ENCODE data around the gene TGFBI.

TGFBI gene

DNA sequence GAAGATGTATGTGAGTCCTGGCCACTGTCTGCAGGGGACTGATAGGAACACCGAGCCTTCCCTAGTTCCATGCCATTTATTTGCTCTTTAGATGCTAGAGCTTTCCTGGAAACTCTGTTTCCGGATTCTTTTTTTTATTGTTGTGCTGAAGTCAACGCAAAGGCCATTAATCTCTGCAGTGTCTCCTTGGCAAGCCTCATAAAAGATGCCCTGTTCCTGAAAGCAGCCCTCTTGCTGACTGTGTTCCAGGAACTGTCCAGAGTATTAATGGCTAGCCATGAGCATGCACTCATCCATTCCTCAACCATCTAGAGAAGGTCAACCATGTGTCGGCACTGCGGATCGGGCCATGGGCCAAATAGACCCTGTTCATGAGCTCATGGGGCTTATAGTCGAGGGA lies 61.0 kb downstream of the TGFBI start:
- Histone ChIP-seq H3K27ac (no peak overlapping the region), H3K4me1 (ENCODE audit: control insufficient read depth in 1 of 2, insufficient read depth in 1 of 2, low read depth in 1 of 2, low read length in 1 of 2) (no peaks in the 10 kb centered on the region), H3K36me3 (no peaks in the 10 kb centered on the region), H3K27me3 (peaks cover 33% of the 10 kb centered on the region), H3K4me3 (ENCODE audit: low read depth in 1 of 2, low read length in 1 of 2) (peak overlapping the region in 1 of 2 experiments; percentile 2), H3K9me3 (no peaks in the 10 kb centered on the region)
- no peak for TF ChIP-seq CTCF (IDR thresholded peaks at IDR 0.05)

DNA sequence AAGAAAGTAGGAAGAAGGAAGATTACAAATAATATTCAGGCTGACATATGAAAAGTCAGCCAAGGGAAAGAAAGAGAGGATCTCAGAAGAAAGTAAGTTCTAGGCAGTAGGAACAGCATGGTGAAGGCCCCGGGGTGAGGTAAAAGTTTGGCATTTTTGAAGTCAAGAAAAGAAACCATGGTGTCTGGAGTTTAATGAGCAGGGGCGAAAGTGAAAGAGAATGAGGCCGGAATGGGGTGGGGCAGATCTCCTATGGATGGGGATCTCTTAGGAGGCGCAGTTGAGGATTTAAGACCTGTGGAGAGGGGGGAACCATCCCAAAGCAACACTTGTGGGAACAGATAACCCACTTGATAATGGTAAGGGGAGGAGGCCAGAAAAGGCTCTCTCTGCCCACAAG lies 61.5 kb downstream of the TGFBI start:
- H3K27ac ChIP-seq: no peak overlapping the region
- no peaks in the 10 kb centered on the region for H3K9me3 ChIP-seq
- TF ChIP-seq CTCF (IDR thresholded peaks at IDR 0.05): no peak

GRCh38 chr5:136094189-136094912 lies 65.6 kb downstream of the TGFBI start:
- peaks cover 60% of the 10 kb centered on the region for H3K27me3 ChIP-seq
- H3K4me3 ChIP-seq (ENCODE audit: low read depth in 1 of 2, low read length in 1 of 2): no peak overlapping the region
- no peak overlapping the region for H3K27ac ChIP-seq
- TF ChIP-seq CTCF (IDR thresholded peaks at IDR 0.05): no peak
- no peaks in the 10 kb centered on the region for H3K4me1 ChIP-seq (ENCODE audit: control insufficient read depth in 1 of 2, insufficient read depth in 1 of 2, low read depth in 1 of 2, low read length in 1 of 2)
- no peaks in the 10 kb centered on the region for H3K36me3 ChIP-seq
- H3K9me3 ChIP-seq: no peaks in the 10 kb centered on the region

More for the DNA sequence above, 61.5 kb downstream of the TGFBI start:
- Histone ChIP-seq H3K27me3 (peaks cover 34% of the 10 kb centered on the region), H3K4me3 (ENCODE audit: low read depth in 1 of 2, low read length in 1 of 2) (no peak overlapping the region), H3K36me3 (no peaks in the 10 kb centered on the region), H3K4me1 (ENCODE audit: control insufficient read depth in 1 of 2, insufficient read depth in 1 of 2, low read depth in 1 of 2, low read length in 1 of 2) (no peaks in the 10 kb centered on the region)

DNA sequence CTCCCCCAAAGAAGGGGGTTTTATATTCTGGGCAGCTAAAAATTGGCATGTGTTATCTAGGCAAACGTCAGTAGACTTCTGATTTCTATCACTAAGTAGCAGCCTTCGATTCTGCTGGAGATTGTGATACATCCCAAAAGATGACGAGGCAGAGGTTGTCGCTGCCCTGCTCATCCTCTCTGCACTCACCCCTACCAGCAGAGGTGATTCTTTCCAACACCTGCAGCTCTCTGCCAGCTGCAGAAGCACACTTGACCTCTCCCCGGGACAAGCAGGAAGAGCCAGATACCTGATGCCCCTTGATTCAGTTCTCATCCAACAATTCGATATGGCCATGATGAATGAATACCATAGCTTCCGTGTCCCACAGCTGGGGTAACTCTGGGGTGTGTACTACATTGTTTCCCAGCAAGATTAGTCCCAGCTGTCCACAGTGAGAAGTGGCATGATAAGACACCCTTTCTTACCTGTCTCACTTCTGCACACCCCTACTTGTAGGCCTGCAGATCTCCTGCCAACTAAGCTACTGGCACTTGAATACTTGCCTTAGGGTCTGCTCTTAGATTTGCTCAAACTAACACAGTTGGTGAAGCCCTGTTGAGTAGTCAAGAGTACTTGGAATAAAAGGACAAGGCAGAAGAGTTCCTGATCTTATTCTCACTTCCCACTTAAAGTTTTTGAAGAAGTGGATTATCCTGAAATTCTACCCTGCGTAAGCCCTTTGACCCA lies 66.3 kb downstream of the TGFBI start:
- Histone ChIP-seq H3K4me1 (ENCODE audit: control insufficient read depth in 1 of 2, insufficient read depth in 1 of 2, low read depth in 1 of 2, low read length in 1 of 2) (no peaks in the 10 kb centered on the region), H3K4me3 (ENCODE audit: low read depth in 1 of 2, low read length in 1 of 2) (no peak overlapping the region), H3K27me3 (peaks cover 64% of the 10 kb centered on the region), H3K27ac (no peak overlapping the region), H3K9me3 (no peaks in the 10 kb centered on the region), H3K36me3 (no peaks in the 10 kb centered on the region)
- no peak for TF ChIP-seq CTCF (IDR thresholded peaks at IDR 0.05)

DNA sequence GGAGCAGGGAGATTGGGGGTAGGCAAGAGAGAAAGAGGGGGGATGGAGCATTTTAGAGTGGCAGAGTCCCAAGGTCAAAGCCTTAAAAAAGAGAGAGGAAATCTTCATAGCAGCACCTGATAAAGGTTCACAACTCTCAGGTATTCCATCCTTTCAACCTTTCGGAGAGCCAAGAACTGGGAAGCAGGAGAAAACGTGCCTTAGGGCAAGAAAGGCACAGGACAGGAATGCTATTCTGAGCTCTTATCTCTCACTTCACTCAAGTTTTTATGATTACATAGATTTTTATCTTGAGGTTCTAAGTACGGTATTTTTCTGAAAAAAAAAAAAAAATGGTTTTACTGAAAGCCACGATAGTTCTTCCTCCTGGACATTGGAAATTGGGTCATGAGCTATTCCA lies 69.4 kb downstream of the TGFBI start:
- H3K9me3 ChIP-seq: no peaks in the 10 kb centered on the region
- no peak overlapping the region for H3K27ac ChIP-seq

More for the DNA sequence above, 69.4 kb downstream of the TGFBI start:
- Histone ChIP-seq H3K4me3 (ENCODE audit: low read depth in 1 of 2, low read length in 1 of 2) (no peak overlapping the region), H3K36me3 (no peaks in the 10 kb centered on the region), H3K27me3 (peaks cover 70% of the 10 kb centered on the region), H3K4me1 (ENCODE audit: control insufficient read depth in 1 of 2, insufficient read depth in 1 of 2, low read depth in 1 of 2, low read length in 1 of 2) (no peaks in the 10 kb centered on the region)
- no peak for TF ChIP-seq CTCF (IDR thresholded peaks at IDR 0.05)
